DND-41 (cell line): ENCODE measurements around the gene KCNH1.

Experiments used
- EZH2 ChIP-seq: IDR thresholded peaks from 3 replicates; pipeline ENCODE4 v1.6.1; 2012; ENCODE audit warnings: borderline replicate concordance, low read depth, mild to moderate bottlenecking, moderate library complexity, low read length, inconsistent platforms; ENCODE audit not compliant: severe bottlenecking
- TF ChIP-seq, protein P1 (sequence below): IDR thresholded peaks from 2 replicates; pipeline ENCODE4 v1.5.1; 2012; ENCODE audit warnings: borderline replicate concordance, low read length, moderate library complexity, mild to moderate bottlenecking; ENCODE audit not compliant: poor library complexity, severe bottlenecking; ENCODE audit errors: extremely low read depth

DNA sequence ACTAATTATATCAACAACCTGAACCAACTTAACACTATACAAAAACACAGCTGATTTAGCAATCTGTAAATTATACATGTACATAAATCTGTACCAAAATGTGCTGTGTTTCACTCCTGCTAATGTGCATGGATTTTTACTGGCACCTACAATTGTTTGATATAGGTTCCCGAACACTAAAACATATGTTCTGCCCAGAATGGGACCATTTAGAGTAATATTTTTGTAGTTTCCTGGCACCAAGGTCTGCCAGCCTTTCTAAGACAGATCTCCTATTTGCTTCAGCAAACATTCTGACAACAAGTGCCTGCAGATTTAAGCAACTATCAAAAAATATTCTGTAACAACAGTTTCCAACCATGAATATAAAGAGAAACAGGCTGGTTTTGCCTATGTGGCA, 4.2 kb downstream of the KCNH1 start:
- TF ChIP-seq, protein P1, sequence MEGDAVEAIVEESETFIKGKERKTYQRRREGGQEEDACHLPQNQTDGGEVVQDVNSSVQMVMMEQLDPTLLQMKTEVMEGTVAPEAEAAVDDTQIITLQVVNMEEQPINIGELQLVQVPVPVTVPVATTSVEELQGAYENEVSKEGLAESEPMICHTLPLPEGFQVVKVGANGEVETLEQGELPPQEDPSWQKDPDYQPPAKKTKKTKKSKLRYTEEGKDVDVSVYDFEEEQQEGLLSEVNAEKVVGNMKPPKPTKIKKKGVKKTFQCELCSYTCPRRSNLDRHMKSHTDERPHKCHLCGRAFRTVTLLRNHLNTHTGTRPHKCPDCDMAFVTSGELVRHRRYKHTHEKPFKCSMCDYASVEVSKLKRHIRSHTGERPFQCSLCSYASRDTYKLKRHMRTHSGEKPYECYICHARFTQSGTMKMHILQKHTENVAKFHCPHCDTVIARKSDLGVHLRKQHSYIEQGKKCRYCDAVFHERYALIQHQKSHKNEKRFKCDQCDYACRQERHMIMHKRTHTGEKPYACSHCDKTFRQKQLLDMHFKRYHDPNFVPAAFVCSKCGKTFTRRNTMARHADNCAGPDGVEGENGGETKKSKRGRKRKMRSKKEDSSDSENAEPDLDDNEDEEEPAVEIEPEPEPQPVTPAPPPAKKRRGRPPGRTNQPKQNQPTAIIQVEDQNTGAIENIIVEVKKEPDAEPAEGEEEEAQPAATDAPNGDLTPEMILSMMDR = no peak
- no peak for TF ChIP-seq EZH2
